ENCODE results near the gene ETFB. TPM values are rescaled to one million over a fixed set of nuclear protein-coding genes. Genes with fewer than 3 reads are reported as not detected.

Gene ETFB
- total RNA-seq, 1 donor from 2014 or later, result 55.1 TPM

DNA sequence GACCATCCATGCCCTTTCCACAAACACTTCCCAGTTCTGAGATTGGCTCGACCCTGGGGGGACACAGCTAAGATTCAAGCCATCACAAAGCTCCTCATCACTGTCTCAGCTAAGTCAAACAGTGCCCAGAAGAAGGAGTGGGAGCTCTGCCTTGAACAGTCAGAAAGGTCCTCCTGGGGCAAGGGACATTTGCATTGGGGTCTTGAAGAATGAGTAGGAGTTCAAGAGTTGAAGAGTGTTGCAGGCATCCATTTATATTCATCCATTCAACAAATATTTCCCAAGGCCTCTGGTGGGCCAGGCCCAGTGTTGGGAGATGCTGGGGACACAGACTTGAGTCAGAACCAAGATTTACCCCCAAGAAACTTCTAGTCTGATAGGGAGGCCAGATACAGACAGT is 48.2 kb downstream of the ETFB start:
- DNase-seq (ENCODE audit: low spot score), result no peak
- TF ChIP-seq, protein P1, sequence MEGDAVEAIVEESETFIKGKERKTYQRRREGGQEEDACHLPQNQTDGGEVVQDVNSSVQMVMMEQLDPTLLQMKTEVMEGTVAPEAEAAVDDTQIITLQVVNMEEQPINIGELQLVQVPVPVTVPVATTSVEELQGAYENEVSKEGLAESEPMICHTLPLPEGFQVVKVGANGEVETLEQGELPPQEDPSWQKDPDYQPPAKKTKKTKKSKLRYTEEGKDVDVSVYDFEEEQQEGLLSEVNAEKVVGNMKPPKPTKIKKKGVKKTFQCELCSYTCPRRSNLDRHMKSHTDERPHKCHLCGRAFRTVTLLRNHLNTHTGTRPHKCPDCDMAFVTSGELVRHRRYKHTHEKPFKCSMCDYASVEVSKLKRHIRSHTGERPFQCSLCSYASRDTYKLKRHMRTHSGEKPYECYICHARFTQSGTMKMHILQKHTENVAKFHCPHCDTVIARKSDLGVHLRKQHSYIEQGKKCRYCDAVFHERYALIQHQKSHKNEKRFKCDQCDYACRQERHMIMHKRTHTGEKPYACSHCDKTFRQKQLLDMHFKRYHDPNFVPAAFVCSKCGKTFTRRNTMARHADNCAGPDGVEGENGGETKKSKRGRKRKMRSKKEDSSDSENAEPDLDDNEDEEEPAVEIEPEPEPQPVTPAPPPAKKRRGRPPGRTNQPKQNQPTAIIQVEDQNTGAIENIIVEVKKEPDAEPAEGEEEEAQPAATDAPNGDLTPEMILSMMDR (IDR thresholded peaks at IDR 0.05; ENCODE audit: unreplicated experiment), result no peak
- Mint-ChIP-seq H3K36me3 (ENCODE audit: low read depth, unreplicated experiment) (peaks cover 35% of the 10 kb centered on the region), H3K9me3 (ENCODE audit: unreplicated experiment) (peaks cover 4% of the 10 kb centered on the region), H3K4me3 (ENCODE audit: unreplicated experiment) (no peak overlapping the region), H3K27ac (ENCODE audit: unreplicated experiment) (no peak overlapping the region), H3K27me3 (ENCODE audit: unreplicated experiment) (peaks cover 17% of the 10 kb centered on the region), H3K4me1 (ENCODE audit: unreplicated experiment) (peaks cover 9% of the 10 kb centered on the region)

GRCh38 chr19:51317376-51317775 is 48.8 kb downstream of the ETFB start:
- H3K4me1 Mint-ChIP-seq (ENCODE audit: unreplicated experiment), result peaks cover 11% of the 10 kb centered on the region

GRCh38 chr19:51316688-51317087 is 49.5 kb downstream of the ETFB start:
- DNase-seq (ENCODE audit: low spot score), result no peak
- Mint-ChIP-seq H3K4me3 (ENCODE audit: unreplicated experiment) (no peak overlapping the region), H3K36me3 (ENCODE audit: low read depth, unreplicated experiment) (peaks cover 29% of the 10 kb centered on the region), H3K4me1 (ENCODE audit: unreplicated experiment) (peaks cover 14% of the 10 kb centered on the region), H3K27me3 (ENCODE audit: unreplicated experiment) (peaks cover 17% of the 10 kb centered on the region), H3K9me3 (ENCODE audit: unreplicated experiment) (peaks cover 4% of the 10 kb centered on the region), H3K27ac (ENCODE audit: unreplicated experiment) (no peak overlapping the region)
- TF ChIP-seq, protein P1 (IDR thresholded peaks at IDR 0.05; ENCODE audit: unreplicated experiment), result no peak

More at GRCh38 chr19:51317376-51317775, 48.8 kb downstream of the ETFB start:
- TF ChIP-seq, protein P1 (IDR thresholded peaks at IDR 0.05; ENCODE audit: unreplicated experiment), result no peak
- no peak for DNase-seq (ENCODE audit: low spot score)
- Mint-ChIP-seq H3K9me3 (ENCODE audit: unreplicated experiment) (peaks cover 4% of the 10 kb centered on the region), H3K4me3 (ENCODE audit: unreplicated experiment) (no peak overlapping the region), H3K36me3 (ENCODE audit: low read depth, unreplicated experiment) (peaks cover 29% of the 10 kb centered on the region), H3K27ac (ENCODE audit: unreplicated experiment) (no peak overlapping the region), H3K27me3 (ENCODE audit: unreplicated experiment) (peaks cover 17% of the 10 kb centered on the region)

DNA sequence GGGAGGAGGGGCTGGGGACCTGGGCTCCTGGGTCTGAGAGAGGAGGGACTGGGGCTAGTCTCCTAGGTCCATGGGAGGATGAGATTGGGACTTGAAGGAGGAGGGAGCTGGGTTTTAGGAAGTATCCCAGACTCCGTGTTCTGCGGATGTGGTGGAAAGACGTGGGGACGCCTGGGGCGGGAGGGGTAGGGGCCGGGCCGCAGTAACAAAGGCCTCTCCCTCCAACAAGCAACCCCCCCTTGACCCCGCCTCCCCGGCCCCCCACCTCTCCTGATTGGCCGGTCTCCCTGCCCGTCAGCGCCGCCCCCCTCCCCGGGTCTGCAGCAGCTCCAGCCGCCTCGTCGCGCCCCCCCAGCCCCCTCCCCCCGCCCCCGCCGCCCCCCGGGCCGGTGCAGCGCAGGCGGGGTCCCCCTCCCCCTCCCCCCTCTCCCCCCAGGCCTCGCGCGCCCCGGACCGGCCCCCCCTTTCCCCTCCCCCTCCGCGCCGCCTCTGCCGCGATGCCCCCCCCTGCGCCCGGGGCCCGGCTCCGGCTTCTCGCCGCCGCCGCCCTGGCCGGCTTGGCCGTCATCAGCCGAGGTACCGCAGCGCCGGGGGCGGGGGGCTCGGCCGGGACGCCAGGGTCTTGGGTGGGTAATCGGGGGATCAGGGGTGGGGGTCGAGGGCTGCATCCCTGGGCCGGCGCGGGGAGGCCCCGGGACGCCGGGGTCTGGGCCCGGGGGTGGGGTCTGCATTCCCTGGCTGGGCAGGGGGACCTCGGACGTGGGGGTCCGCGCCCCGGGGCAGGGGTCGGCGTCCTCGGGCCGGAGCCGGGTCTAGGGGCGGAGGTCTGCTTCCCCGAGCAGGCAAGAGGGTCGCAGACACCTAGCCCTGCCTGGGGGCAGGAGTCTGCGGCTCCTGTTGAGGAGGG is 54.6 kb downstream of the ETFB start, which contains the start of gene IGLON5:
TSS of gene IGLON5 (plus strand) at position 294 of the 907 bp plus-strand sequence. CDS start at position 498, 204 bp downstream.
- Mint-ChIP-seq H3K27me3 (ENCODE audit: unreplicated experiment) (peaks cover 14% of the 10 kb centered on the region), H3K27ac (ENCODE audit: unreplicated experiment) (peak within 1 kb of the TSS; percentile 68), H3K4me1 (ENCODE audit: unreplicated experiment) (peaks cover 22% of the 10 kb centered on the region), H3K36me3 (ENCODE audit: low read depth, unreplicated experiment) (peaks cover 22% of the 10 kb centered on the region), H3K9me3 (ENCODE audit: unreplicated experiment) (peaks cover 4% of the 10 kb centered on the region), H3K4me3 (ENCODE audit: unreplicated experiment) (peak within 1 kb of the TSS; percentile 95)
- TF ChIP-seq, protein P1 (IDR thresholded peaks at IDR 0.05; ENCODE audit: unreplicated experiment), result no peak
- DNase-seq (ENCODE audit: low spot score), result peak; percentile 72

GRCh38 chr19:51305479-51305878 is 60.7 kb downstream of the ETFB start:
- H3K4me1 Mint-ChIP-seq (ENCODE audit: unreplicated experiment), result peaks cover 8% of the 10 kb centered on the region
- TF ChIP-seq, protein P1 (IDR thresholded peaks at IDR 0.05; ENCODE audit: unreplicated experiment), result no peak
- no peak for DNase-seq (ENCODE audit: low spot score)
- no peak overlapping the region for H3K4me3 Mint-ChIP-seq (ENCODE audit: unreplicated experiment)
- no peak overlapping the region for H3K27ac Mint-ChIP-seq (ENCODE audit: unreplicated experiment)
- H3K9me3 Mint-ChIP-seq (ENCODE audit: unreplicated experiment), result peaks cover 5% of the 10 kb centered on the region
- peaks cover 4% of the 10 kb centered on the region for H3K36me3 Mint-ChIP-seq (ENCODE audit: low read depth, unreplicated experiment)
- peaks cover 10% of the 10 kb centered on the region for H3K27me3 Mint-ChIP-seq (ENCODE audit: unreplicated experiment)

All from endothelial cell (in vitro differentiated cells).